NCI-H69 (cell line): Measurements from ENCODE around the gene SEMA4C.

ENCODE experiments used
- DNase-seq: peaks from one replicate; lab custom pipeline; 2025; lab: John Stamatoyannopoulos, UW

SEMA4C gene

GRCh38 chr2:96881349-96882195, 11.7 kb upstream of the SEMA4C start:
- DNase-seq = peak; percentile 27

- no peak for DNase-seq
Measured at GRCh38 chr2:96880891-96881273, 11.0 kb upstream of the SEMA4C start.

GRCh38 chr2:96879545-96880040, 9.7 kb upstream of the SEMA4C start:
- DNase-seq = no peak

GRCh38 chr2:96878796-96879544, 9.1 kb upstream of the SEMA4C start:
- no peak for DNase-seq

- no peak for DNase-seq
Measured at GRCh38 chr2:96878171-96878570, 8.3 kb upstream of the SEMA4C start.

GRCh38 chr2:96877631-96878092, 7.8 kb upstream of the SEMA4C start:
- DNase-seq = no peak

- DNase-seq = peak; percentile 50
Measured at GRCh38 chr2:96877042-96877451, 7.2 kb upstream of the SEMA4C start.

GRCh38 chr2:96876269-96877041, 6.6 kb upstream of the SEMA4C start:
- DNase-seq = no peak

- peak; percentile 46 for DNase-seq
Measured at GRCh38 chr2:96875498-96876268, 5.8 kb upstream of the SEMA4C start.

- DNase-seq = peak; percentile 11
Measured at GRCh38 chr2:96874198-96874831, 4.4 kb upstream of the SEMA4C start.

GRCh38 chr2:96873651-96874096, 3.8 kb upstream of the SEMA4C start:
- no peak for DNase-seq

- no peak for DNase-seq
Measured at GRCh38 chr2:96872591-96873349, 2.9 kb upstream of the SEMA4C start.

- peak; percentile 74 for DNase-seq
Measured at GRCh38 chr2:96870626-96871255, 861 bp upstream of the SEMA4C start.

- peak; percentile 65 for DNase-seq
Measured at GRCh38 chr2:96869281-96869821, 529 bp downstream of the SEMA4C start.

- DNase-seq = peak; percentile 88
Measured at GRCh38 chr2:96868555-96869280, 1.2 kb downstream of the SEMA4C start.

- DNase-seq = peak; percentile 13
Measured at GRCh38 chr2:96867756-96868554, 1.9 kb downstream of the SEMA4C start.

GRCh38 chr2:96866986-96867755, 2.7 kb downstream of the SEMA4C start:
- DNase-seq = no peak
